Tibial nerve (tissue), 4 donors: ENCODE data around the gene NDUFAF8. TPM values are rescaled to one million over a fixed set of nuclear protein-coding genes. Genes with fewer than 3 reads are reported as not detected.

Experiments used
- DNase-seq, 2 donors: peaks; one replicate each; pipeline ENCODE4 v3.0.0-alpha.2; 2019; ENCODE audit warnings: low spot score in 2 of 2
- H3K27ac ChIP-seq, 4 donors: fragments of 200-600 bp; sonication (generic) in 3 of 4; one replicate each; pipeline ENCODE4 v1.5.1; 2017 to 2019; ENCODE audit warnings: mild to moderate bottlenecking in 1 of 4
- H3K27me3 ChIP-seq, 2 donors: fragments of 200-600 bp; sonication (generic) in 1 of 2; one replicate each; pipeline versions ENCODE4 v1.5.1 to v1.6.0; 2017 to 2019
- H3K36me3 ChIP-seq, 3 donors: fragments of 200-600 bp; sonication (generic); one replicate each; pipeline ENCODE4 v1.5.1; 2018 to 2019
- H3K4me1 ChIP-seq, 4 donors: fragments of 200-600 bp; sonication (generic) in 3 of 4; one replicate each; pipeline ENCODE4 v1.5.1; 2017 to 2019
- H3K4me3 ChIP-seq, 4 donors: fragments of 200-600 bp; sonication (generic) in 3 of 4; one replicate each; pipeline ENCODE4 v1.5.1; 2017 to 2019; ENCODE audit warnings: mild to moderate bottlenecking in 1 of 4, moderate library complexity in 1 of 4
- H3K9me3 ChIP-seq, 4 donors: fragments of 200-600 bp; sonication (generic) in 3 of 4; one replicate each; pipeline ENCODE4 v1.5.1; 2017 to 2019
- EP300 ChIP-seq, 2 donors: sonication (generic); formaldehyde crosslinking; IDR thresholded peaks; one replicate each; pipeline ENCODE4 v1.6.1; 2017; ENCODE audit warnings: antibody characterized with exemption in 2 of 2, mild to moderate bottlenecking in 1 of 2
- POLR2A ChIP-seq, 2 donors: fragments of 450-650 bp; IDR thresholded peaks; one replicate each; pipeline ENCODE4 v1.6.1; 2017; ENCODE audit warnings: antibody characterized with exemption in 2 of 2, mild to moderate bottlenecking in 2 of 2, moderate library complexity in 2 of 2
- WGBS, 2 donors: methylation state at CpG; one replicate each; pipeline ENCODE4 v1.1.5; 2018; 5-methylcytosine and 5-hydroxymethylcytosine counted together
- total RNA-seq, 4 donors: library from RNA; depleted of rRNA; stranded (reverse); fragments of >200 nt; gene quantifications; one replicate each; pipeline ENCODE4 v1.1.0, GENCODE V29; 2016
- TF ChIP-seq, protein P1 (sequence below), 5 experiments: fragments of 200-600 bp in 3 of 5; fragments of 450-650 bp in 2 of 5; sonication (generic) in 3 of 5; IDR thresholded peaks; one replicate each; pipeline ENCODE4 v1.5.1; 2016 to 2019; ENCODE audit warnings: antibody characterized with exemption in 5 of 5, mild to moderate bottlenecking in 3 of 5, moderate library complexity in 2 of 5

NDUFAF8 gene
- total RNA-seq, 4 donors from 2014 or later: 27.8 to 73.0 (median 61.1) TPM

DNA sequence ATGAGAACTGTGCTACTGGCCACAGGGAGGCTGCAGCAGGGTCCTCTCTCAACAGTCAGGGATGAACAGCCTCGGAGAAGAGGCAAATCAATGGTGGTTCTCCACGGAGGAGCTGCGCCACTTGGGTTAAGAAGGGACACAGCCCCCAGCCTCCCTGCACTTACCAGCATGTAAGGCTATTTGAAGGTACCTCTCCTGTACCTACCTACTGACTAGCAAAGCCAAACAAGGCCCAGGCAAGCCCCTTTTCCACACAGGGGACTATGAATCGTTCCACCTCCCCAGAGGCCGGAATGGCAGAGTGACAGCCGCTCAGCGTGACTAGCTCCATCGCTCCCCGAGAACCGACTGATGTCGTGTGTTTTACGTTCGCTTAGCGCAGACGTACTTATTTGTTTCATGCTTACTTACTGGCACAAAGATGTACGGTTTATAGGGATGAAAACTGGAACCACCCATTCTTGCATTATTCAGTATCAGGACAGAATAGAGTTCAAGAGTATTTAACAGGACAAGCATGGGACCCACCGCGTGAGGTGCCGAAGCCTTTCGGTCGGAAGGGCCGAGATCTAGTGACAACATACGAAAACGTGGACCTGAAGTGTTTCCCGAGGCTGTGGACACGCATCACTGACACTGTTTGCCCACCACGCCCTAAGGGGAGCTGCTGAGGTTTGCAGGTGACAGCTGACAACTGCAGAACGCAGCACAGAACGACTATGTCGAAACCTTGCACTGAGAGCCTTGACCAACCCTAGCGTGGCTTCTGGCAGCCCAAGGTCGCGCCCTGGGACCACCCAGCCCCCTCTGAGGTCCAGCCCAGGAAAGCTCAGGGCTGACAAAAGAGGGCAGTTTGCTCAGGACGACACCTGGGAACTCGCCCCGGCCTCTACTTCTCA lies 1.3 kb upstream of the NDUFAF8 start:
- no peak for TF ChIP-seq POLR2A (IDR thresholded peaks at IDR 0.05)
- TF ChIP-seq, protein P1, sequence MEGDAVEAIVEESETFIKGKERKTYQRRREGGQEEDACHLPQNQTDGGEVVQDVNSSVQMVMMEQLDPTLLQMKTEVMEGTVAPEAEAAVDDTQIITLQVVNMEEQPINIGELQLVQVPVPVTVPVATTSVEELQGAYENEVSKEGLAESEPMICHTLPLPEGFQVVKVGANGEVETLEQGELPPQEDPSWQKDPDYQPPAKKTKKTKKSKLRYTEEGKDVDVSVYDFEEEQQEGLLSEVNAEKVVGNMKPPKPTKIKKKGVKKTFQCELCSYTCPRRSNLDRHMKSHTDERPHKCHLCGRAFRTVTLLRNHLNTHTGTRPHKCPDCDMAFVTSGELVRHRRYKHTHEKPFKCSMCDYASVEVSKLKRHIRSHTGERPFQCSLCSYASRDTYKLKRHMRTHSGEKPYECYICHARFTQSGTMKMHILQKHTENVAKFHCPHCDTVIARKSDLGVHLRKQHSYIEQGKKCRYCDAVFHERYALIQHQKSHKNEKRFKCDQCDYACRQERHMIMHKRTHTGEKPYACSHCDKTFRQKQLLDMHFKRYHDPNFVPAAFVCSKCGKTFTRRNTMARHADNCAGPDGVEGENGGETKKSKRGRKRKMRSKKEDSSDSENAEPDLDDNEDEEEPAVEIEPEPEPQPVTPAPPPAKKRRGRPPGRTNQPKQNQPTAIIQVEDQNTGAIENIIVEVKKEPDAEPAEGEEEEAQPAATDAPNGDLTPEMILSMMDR (IDR thresholded peaks at IDR 0.05): no peak
- TF ChIP-seq EP300 (IDR thresholded peaks at IDR 0.05): no peak
- Histone ChIP-seq H3K27ac (peak overlapping the region in 1 of 4 donors; percentile 73), H3K4me3 (peak overlapping the region; percentile 68 to 100 (median 95)), H3K9me3 (no peaks in the 10 kb centered on the region), H3K36me3 (peaks cover 0 to 53% (median 0%) of the 10 kb centered on the region in 3 donors), H3K27me3 (no peaks in the 10 kb centered on the region), H3K4me1 (peaks cover 4 to 58% (median 25%) of the 10 kb centered on the region in 4 donors)
- no peak for DNase-seq
- WGBS, 2 donors: 63 to 64% methylated on average over 34 of the region's 36 CpGs

DNA sequence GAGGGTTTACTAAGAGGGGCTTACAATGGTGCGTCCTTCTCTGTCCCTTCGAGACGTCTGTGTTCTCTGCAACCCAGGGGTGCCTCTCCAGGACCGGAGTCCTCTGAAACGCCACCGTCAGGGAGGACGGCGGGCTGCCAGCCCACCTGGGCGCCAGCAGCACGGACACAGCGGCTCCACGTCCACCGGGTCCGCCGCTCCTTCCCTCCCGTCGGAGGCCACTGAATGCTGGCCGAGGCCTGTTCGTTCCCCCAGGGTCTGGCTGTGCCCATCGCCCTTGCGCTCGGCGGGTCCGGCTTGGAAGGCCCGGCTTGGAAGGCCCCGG lies 666 bp upstream of the NDUFAF8 start:
- H3K4me1 ChIP-seq: peaks cover 4 to 58% (median 25%) of the 10 kb centered on the region in 4 donors
- no peaks in the 10 kb centered on the region for H3K27me3 ChIP-seq
- WGBS, 2 donors: 0% methylated on average over 1 to 12 of the region's 26 CpGs
- no peaks in the 10 kb centered on the region for H3K9me3 ChIP-seq
- no peak for DNase-seq
- peak overlapping the region; percentile 68 to 100 (median 95) for H3K4me3 ChIP-seq
- TF ChIP-seq POLR2A (IDR thresholded peaks at IDR 0.05) (no peak), EP300 (IDR thresholded peaks at IDR 0.05) (no peak)
- TF ChIP-seq, protein P1 (IDR thresholded peaks at IDR 0.05): no peak
- H3K36me3 ChIP-seq: peaks cover 0 to 50% (median 0%) of the 10 kb centered on the region in 3 donors
- H3K27ac ChIP-seq: peak overlapping the region in 3 of 4 donors; percentile 49 to 80 (median 73)

DNA sequence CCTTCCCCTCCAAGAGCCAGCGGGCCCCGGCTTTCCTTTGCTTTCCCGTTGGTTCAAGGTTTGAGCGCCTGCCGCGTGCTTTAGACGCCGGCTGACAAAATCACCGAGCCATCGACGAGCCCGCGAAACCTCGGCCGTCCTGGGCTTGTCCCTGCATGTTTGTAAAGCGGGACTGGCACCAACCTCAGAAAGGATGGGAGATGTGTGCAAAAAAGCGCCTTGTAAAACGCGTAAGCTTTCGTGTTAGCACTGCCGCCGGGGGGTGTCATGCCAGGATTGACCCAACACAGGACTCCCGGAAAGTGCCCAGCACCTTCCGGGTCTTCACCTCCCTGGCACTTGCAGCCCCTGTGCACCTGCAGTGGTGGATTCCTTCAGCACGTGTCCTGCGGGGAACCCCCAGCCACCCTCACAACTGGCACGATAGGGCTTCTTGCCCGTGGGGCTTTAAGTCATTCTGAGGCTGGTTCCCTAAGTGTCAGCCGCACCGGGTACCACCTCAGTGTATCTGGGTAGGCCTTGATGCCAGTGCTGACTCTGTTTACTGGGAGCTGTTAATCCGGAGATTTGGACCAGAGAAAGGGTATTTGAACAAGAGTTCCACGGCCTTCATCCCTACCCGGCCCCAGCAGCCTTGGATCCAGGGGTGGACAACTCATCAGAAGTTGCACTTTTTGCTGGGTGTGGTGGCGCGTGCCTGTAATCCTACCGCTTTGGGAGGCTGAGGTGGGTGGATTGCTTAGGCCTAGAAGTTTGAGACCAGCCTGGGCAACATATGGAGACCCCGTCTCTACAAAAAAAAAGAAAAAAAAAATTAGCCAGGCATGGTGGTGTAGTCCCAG lies 817 bp downstream of the NDUFAF8 start:
- no peak for DNase-seq
- peaks cover 4 to 57% (median 25%) of the 10 kb centered on the region in 4 donors for H3K4me1 ChIP-seq
- H3K27me3 ChIP-seq: no peaks in the 10 kb centered on the region
- peak overlapping the region in 3 of 4 donors; percentile 80 to 88 (median 86) for H3K27ac ChIP-seq
- peak overlapping the region; percentile 91 to 100 (median 96) for H3K4me3 ChIP-seq
- H3K36me3 ChIP-seq: peaks cover 0 to 45% (median 0%) of the 10 kb centered on the region in 3 donors
- no peak for TF ChIP-seq POLR2A (IDR thresholded peaks at IDR 0.05)
- TF ChIP-seq, protein P1 (IDR thresholded peaks at IDR 0.05): no peak
- TF ChIP-seq EP300 (IDR thresholded peaks at IDR 0.05): no peak
- no peaks in the 10 kb centered on the region for H3K9me3 ChIP-seq
- WGBS, 2 donors: 17 to 23% methylated on average over 28 to 37 of the region's 37 CpGs

DNA sequence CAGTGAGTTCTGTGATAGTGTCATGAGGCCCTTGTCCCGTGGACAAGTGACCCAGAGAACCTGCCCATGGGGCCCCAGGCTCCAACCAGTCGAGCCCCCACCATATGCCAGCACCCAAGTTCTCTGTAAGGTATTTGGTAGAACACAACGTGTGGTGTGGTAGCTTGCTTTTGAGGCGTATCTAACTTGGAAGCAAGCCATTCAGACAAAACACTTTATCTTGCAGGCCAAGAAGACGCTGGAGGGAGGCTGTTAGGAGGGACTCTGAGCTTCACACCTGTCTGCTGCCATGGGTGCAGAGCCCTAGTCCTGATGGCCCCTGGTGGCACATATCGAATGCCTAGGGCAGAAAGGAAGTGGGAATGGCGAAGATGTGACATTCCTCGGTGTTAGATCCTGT lies 1.6 kb downstream of the NDUFAF8 start:
- TF ChIP-seq, protein P1 (IDR thresholded peaks at IDR 0.05): no peak
- no peak for TF ChIP-seq POLR2A (IDR thresholded peaks at IDR 0.05)
- no peak for TF ChIP-seq EP300 (IDR thresholded peaks at IDR 0.05)
- peaks cover 4 to 55% (median 25%) of the 10 kb centered on the region in 4 donors for H3K4me1 ChIP-seq
- H3K4me3 ChIP-seq: no peak overlapping the region
- no peak overlapping the region for H3K27ac ChIP-seq
- H3K36me3 ChIP-seq: peaks cover 0 to 45% (median 0%) of the 10 kb centered on the region in 3 donors
- DNase-seq: no peak
- H3K9me3 ChIP-seq: no peaks in the 10 kb centered on the region
- 73 to 74% methylated on average over 8 of the region's 8 CpGs for WGBS, 2 donors
- no peaks in the 10 kb centered on the region for H3K27me3 ChIP-seq
